GM18508 (cell line): ENCODE results near the gene DMXL2.
"Not testable (repeated sequence)": the region's sequence is repeated elsewhere in the genome, so short reads cannot be mapped to it uniquely, and the experiment has no call there.

Source experiments
- ATAC-seq: cut with Tn5 transposase; IDR thresholded peaks from one replicate; pipeline ENCODE4 v1.9.1; 2021; ENCODE audit warnings: moderate number of reproducible peaks; ENCODE audit not compliant: insufficient read depth, unreplicated experiment

DMXL2 gene

DNA sequence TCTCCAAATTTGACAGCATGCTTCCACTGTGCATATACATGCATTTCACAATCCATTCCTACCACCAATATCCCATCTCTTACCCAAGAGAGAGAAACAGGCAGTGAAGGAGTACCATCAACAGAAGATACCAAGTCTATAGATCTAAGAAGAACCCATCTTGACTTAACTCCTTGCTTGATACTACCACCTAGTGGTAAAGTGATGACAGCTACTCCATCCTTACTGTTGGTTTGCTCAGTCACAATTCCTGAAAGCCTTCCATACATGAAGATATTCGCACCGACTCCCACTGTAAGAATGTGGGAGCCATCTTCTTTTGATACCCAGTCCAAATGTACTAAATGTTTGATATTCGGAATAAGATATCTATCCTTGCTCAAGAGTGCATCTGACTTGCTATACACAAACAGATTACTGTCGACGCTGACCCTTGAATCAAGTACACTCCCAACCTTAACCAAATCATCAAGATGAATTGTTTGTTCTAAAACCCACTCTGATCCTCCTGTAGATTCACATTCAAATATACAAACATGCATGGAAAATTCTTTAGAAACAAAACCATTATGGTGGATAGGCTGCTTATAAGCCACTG lies 123.1 kb downstream of the DMXL2 start:
- ATAC-seq = no peak

DNA sequence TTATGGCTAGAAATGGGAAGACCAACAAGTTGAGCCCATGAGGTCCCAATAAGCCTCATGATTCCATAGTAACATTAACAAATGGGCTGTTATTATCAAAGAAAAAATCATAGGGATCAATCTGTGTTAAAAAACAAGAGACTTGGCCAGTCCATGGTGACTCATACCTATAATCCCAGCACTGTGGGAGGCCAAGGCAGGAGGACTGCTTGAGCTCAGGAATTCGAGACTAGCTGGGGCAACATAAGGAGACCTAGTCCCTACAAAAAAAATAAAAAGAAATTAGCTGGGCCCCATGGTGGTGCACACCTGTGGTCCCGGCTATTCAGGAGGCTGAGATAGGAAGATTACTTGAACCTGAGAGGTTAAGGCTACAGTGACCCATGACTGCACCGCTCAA lies 124.8 kb downstream of the DMXL2 start:
- no peak for ATAC-seq

DNA sequence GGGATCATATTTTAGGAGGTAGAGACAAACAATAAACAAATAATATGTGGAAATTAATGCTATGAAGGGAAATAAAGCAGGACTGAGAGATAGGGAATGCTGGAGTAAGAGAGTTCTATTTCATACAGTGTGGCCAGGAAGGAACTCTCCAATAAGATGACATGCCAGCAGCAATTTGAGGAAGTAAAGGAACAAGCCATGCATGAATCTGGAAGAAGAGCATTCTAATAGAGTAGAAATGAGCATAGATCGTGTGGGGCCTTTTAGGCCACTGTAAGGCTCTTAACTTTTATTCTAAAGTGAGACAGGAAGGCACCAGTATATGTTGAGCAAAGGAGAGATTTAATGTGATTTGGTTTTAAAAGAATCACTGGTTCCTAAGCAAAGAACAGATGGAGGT lies 126.3 kb downstream of the DMXL2 start:
- no peak for ATAC-seq

DNA sequence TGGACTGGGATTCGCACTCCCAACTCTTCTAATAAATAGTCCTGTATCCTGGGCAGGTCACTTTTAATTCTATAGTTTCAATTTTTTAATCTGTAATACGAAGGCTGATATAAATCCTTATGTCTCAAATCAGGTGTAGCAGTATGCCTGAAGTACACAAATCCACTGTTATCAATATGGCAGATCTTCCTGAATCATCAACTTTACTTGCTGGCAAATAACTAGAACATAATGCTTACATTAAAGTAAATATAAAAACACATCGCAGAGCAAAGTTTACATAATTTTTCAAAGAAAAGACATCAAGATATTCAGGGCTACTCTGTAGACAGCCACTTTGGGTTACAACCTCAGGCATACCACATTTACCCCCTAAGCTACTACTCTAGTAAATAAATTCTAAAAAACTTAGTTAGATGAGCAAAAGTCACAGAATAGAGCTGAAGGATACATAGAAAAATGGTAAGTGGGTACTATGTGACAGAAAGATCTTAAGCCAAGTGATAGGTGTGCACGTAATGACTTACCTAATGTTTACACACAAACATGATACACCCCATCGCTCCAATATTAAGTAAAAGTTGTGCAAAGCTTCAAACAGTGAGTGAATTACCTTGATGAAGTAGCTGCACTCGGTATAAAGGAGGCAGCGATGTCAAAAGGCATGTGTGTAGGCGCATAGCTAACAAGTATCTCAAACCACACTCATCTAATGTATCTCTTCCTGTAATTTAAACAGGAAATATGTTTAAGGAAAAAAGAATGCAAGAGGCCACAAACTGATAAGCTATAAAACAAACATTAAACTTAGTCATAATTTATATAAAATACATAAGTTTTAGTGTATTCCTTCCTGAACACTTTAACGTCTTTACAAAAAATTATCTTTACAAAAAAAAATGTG lies 127.9 kb downstream of the DMXL2 start:
- no peak for ATAC-seq

DNA sequence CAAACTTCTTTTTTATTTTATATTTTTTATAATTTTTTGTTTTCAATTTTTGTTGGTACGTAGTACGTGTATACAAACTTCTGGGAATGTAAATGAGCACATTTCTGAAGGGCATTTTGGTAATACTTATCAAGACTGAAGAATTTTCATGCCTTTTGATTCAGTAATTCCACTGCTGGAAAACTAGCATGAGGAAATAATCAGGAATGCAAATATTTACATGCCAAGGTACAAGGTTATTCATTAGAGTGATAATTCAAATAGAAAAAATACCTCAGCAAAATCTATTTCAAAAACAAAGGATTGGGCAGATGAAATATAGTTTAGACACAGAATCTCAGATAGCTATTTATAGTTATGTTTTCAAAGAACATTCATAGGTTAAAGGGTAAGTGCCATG lies 128.7 kb downstream of the DMXL2 start:
- ATAC-seq = no peak

DNA sequence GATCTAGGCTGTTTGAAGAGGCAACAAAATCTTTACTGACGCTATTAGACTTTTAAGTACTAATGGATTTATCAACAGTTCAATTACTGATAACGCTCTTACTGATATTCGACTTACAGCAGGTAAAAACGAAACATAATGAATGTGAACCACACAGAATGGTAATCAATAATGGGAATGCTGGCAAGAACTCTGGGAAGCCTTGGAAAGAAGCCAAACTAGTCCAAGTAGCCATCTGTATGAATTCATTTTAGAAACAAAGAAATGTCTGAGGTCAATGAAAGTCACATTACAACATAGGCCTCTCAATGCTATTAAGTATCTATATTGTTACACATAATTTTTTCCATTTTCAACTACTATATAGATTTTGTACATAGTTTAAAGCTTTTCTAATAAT lies 130.0 kb downstream of the DMXL2 start:
- no peak for ATAC-seq

DNA sequence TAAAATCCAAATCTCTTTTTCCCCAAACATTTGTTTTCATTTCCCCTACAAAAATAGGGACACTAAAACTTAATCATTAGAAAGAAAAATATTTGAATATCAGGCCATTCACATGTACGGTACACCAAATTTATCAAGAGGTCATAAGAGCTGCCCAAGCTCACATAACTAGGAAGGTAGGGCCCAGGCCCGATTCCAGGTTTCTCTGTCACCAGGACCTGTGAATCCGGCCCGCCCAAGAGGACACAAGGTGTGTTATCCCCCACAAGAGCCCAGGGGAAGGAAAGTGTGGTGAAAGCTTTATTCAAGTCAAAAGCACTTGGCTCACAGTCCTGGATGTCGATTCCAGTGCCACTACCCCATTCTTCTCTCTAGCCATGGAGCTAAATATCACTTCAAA lies 130.6 kb downstream of the DMXL2 start:
- no peak for ATAC-seq

DNA sequence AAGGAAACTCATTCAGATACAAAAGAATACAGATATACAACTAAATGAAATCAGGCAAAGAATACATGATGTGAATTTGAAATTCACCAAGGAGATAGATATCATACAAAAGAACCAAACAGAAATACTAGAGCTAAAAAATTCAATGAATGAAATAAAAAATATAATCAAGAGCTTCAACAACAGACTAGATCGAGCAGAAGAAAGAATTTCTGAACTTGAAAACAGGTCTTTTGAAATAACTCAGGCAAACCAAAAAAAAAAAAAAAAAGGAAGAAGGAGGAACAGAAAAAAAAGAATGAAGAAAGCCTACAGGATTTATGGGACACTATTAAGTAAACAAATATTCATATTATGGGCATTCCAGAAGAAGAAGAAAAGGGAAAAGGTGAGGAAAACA lies 137.8 kb downstream of the DMXL2 start:
- no peak for ATAC-seq

DNA sequence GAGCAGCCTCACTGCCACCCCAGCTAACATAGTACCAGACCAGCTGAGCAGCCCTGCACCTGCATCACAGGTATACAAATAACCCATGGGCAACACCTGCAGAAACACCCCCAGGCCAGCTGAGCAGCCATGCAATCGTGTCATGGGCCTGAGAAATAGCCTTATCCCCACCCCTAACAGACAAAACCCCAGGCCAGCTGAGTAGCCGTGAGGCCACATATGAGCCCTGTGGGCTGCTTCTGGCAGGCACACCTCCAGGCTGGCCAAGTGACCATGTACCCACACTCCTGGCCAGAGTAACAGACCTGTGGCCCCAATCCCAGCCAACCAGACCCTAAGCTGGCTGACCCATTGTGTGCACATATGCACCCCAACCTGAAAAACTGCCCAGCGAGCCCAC lies 138.6 kb downstream of the DMXL2 start:
- ATAC-seq = no peak

DNA sequence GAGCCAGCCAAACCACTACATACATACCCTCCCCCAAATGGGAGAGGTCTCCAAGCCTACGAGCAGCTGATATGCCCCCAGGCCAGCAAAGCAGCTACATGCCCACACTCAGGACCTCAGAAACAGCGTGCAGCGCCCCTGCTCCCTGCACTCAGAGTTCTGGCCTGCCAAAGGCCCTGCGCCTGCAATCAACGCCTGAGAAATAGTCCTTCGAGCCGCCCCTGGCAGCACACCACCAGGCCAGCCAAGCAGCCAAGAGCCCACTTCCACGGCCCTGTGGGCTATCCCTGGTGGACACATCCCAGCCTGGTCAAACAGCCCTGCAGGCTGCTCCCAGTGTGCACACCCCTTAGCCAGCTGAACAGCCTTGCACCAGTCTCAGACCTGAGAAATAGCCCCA lies 139.1 kb downstream of the DMXL2 start:
- no peak for ATAC-seq

DNA sequence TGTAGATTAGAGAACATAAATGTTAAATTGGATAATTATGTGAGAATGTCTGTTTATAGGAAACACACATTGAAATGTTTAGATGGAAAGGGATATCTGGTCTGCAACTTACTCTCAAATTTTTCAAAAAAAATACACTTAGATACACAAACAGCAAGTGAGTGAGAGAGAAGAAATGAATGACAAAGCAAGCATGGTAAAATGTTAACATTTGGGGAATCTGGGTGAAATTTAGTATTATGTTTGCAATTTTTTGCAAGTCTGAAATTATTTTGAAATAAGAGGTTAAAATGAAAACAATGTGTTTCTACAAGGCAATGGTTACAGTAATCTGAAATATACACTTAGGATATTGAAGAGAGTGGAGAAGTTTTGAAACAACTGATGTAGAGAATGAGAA lies 146.8 kb downstream of the DMXL2 start:
- ATAC-seq = no peak

DNA sequence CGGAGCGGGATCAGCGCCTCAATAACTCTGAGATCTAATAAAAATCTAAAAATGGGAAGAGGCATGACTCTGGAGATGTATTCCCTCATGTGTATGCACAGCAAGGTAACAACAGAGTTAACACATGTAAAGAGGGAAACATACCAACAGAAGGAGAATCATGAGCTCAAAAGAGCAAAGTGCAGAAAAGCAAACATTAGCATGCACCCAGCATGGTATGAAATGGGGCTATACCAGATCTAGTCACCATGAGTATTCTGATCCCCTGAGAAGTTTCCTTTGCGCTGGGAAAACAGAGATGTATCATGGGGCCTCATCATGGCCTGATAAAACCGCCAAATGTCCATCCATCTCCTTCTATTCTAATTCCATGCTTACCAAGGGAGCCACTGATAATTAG lies 152.1 kb downstream of the DMXL2 start:
- no peak for ATAC-seq

DNA sequence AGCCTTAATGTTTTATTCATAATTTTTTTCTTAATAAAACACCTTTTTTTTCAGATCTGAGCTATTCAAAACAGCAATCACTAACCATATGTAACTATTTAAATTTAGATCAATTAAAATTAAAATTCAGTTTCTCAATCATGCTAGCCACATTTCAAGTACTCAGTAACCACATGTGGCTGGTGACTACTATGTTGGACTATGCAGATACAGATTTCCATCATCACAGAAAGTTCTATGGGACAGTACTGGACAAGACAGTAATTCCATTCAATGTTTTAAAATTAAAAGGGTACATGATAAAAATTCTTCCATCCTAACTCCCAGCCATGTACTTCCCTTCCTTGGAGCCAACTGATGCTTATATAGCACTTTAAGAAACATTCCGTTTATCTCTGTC lies 161.8 kb downstream of the DMXL2 start:
- no peak for ATAC-seq

DNA sequence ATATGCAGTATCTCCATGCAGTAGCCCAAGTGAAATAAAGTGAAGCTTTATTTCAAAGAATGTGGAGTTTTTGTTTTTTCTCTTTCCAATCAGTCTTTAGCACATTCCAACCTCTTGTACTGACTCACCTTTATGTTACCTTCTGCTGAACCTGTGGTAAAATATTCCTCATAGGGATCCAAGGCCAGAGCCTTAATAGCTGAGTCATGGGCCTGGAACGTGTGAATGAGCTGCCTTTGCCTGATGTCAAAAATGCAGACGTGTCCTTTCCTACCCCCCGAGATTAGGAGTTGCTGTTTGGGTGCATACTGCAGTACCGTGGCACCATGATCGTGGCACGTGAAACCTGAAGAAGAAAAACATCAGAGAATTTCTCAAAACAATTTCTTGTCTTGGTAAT lies 172.6 kb downstream of the DMXL2 start:
- ATAC-seq = no peak

DNA sequence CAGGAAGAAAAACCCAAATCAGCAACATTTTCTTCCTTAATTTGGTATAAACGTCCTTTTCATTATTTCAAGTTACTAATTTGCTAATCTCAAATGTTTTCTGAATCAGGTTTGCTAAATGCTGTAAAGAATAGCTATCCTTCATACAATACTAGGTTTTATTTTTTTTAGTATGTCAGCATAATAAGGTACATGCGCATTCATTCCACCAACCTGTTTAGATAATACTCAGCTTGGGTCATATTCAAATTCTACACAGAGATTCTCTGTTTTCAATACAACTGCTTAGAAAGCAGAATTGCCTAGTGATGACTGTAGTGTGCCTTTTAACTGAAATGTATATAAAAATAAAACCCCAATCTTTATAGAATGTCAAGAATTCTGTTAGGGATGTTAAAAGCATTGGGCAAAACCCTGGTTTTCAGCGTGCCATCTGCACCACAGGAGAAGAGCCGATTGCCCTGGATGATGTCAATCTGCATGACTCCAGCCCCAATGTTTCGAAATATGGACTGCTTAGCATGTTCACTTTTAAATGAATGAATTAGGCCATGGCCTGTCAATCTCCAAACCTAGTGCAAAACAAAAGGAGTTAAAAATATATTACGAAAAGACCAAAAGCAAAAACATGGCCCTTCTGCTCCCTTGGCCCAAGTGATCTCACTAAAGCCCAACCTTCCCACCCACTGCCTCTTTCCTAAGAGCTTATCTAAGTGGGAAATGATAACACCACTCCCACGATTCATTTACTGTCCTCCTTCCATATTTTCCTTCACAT lies 173.8 kb downstream of the DMXL2 start:
- ATAC-seq = no peak

DNA sequence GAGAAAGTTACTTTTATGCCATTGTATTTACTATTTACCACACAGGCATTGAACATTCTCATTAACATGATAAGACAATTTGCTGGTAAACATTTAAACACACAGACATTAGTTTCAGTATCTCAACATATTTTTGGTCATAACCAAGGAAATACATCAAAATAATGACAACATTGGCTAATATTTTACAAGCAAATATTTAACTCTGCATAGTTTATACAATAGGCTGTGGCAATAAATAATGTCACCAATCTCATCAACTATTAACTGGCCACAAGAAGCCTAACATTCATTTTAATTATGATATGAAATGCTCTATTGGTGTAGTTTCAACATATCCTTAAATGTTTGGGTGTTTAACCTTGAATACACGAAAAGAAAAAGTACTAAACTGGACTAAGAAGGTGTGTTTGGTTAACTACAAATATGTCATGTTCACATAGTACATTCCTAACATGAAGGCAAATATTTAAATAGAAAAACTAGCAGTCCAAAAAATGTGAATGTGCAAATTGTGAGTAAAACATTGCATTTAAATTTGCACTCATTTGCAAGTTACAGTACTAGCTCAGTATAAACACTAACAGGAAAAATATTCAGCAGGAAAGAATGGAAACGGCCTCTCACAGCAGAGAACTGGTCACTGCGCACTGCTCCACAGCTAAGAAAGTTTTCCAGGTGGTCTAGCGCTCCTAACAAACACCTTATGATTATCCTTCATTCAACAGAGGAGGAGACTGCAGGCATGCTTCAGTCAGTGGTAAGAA lies 174.5 kb downstream of the DMXL2 start:
- no peak for ATAC-seq

DNA sequence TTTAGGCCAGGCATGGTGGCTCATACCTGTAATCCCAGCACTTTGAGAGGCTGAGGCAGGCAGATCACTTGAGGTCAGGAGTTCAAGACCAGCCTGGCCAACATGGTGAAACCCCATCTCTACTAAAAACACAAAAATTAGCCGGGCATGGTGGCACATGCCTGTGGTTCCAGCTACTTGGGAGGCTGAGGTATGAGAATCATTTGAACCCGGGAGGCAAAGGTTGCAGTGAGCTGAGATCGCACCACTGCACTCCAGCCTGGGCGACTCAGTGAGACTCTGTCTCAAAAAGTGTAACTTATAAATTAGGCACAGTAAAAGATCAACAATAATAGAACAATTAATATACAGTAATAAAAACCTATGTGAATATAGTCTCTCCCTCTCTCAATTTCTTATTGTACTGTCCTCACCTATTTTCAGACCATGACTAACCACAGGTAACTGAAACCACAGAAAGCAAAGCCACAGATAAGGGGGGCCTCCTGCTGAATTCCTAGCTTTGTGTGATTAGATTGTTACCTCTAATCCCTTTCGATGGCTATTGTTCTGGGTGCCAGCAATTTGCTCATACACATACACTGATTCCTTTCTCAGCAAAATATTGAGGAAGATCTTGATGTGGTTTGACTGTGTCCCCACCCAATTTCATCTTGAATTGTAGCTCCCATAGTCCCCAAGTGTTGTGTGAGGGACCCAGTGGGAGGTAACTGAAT lies 176.4 kb downstream of the DMXL2 start:
- not testable (repeated sequence) for ATAC-seq

DNA sequence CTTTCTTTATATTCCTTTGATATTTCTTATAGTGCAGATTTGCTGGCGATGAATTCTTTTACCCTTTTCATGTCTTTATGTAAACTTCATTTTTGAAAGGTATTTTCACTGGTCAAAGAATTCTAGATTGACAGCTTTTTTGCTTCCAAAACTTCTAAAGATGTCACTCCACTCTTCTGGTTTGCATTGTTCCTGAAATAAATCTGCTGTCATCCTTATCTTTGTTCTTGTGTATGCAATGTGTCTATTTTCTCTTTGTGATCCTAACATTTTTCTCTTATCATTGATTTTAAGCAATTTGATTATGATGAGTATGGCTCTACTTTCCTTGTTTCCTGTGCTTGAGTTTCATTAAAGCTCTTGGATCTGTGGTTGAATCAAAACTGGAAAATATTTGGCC lies 177.8 kb downstream of the DMXL2 start:
- no peak for ATAC-seq

DNA sequence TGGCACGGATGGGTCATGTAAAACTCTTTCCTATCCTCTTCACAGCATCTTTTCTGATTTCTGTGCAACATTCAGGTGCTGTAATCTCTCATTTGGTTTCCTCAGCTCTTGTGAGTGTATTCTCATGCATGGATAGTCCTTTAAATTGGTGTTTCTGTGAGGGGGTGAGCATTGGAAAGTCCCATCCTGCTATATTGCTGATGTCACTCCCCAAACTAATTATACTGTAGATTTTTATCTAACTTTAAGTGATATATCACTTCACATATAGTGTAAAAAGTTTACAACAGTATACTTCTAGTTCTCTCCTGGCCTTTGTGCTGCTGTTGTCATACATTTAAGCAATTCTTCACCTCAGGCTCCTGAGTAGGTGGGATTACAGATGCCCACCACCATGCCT lies 178.5 kb downstream of the DMXL2 start:
- no peak for ATAC-seq
